Stimulated activated CD8-positive, alpha-beta memory T cell treated with anti-CD3 and anti-CD28 coated beads, Interleukin-4, amount 100 ng/mL, for 4 hours (primary cell): ENCODE results near the gene MYOCD.

Source experiments
- DNase-seq, 2 donors: peaks; one replicate each; pipeline ENCODE4 v3.0.0-alpha.2; 2020; ENCODE audit warnings: low read depth in 2 of 2, low spot score in 1 of 2

MYOCD gene

GRCh38 chr17:12745486-12745885, 79.8 kb downstream of the MYOCD start:
- no peak for DNase-seq

GRCh38 chr17:12756786-12757185, 91.1 kb downstream of the MYOCD start:
- no peak for DNase-seq

- DNase-seq: no peak
Measured at GRCh38 chr17:12759090-12759489, 93.4 kb downstream of the MYOCD start.

- no peak for DNase-seq
Measured at GRCh38 chr17:12765548-12765947, 99.9 kb downstream of the MYOCD start.

GRCh38 chr17:12768255-12768654, 102.6 kb downstream of the MYOCD start:
- no peak for DNase-seq

GRCh38 chr17:12769981-12770380, 104.3 kb downstream of the MYOCD start:
- no peak for DNase-seq

- no peak for DNase-seq
Measured at GRCh38 chr17:12773153-12773552, 107.5 kb downstream of the MYOCD start.

- no peak for DNase-seq
Measured at GRCh38 chr17:12789075-12789480, 123.4 kb downstream of the MYOCD start.

GRCh38 chr17:12789481-12790248, 124.0 kb downstream of the MYOCD start, which contains the start of gene ARHGAP44:
ARHGAP44 (plus strand) TSS chr17:12789498; CDS start chr17:12789839, 341 bp downstream.
- no peak for DNase-seq

GRCh38 chr17:12790249-12791106, 124.8 kb downstream of the MYOCD start:
- no peak for DNase-seq

GRCh38 chr17:12794919-12795532, 129.3 kb downstream of the MYOCD start:
- DNase-seq: no peak

- DNase-seq: no peak
Measured at GRCh38 chr17:12800855-12801365, 135.2 kb downstream of the MYOCD start.

- DNase-seq: no peak
Measured at GRCh38 chr17:12806630-12807029, 140.9 kb downstream of the MYOCD start.

- no peak for DNase-seq
Measured at GRCh38 chr17:12808723-12809122, 143.0 kb downstream of the MYOCD start.

- no peak for DNase-seq
Measured at GRCh38 chr17:12812877-12813276, 147.2 kb downstream of the MYOCD start.

GRCh38 chr17:12813664-12814063, 148.0 kb downstream of the MYOCD start:
- DNase-seq: no peak

GRCh38 chr17:12814718-12815117, 149.0 kb downstream of the MYOCD start:
- DNase-seq: no peak

GRCh38 chr17:12815642-12816141, 150.0 kb downstream of the MYOCD start:
- DNase-seq: no peak
